ENCODE measurements around the gene PI4K2A. TPM values are rescaled to one million over a fixed set of nuclear protein-coding genes. Genes with fewer than 3 reads are reported as not detected.
"Not testable (repeated sequence)": the region's sequence is repeated elsewhere in the genome, so short reads cannot be mapped to it uniquely, and the experiment has no call there.

Gene PI4K2A
- total RNA-seq, 2 donors from 2014 or later = 18.0 to 22.9 TPM

DNA sequence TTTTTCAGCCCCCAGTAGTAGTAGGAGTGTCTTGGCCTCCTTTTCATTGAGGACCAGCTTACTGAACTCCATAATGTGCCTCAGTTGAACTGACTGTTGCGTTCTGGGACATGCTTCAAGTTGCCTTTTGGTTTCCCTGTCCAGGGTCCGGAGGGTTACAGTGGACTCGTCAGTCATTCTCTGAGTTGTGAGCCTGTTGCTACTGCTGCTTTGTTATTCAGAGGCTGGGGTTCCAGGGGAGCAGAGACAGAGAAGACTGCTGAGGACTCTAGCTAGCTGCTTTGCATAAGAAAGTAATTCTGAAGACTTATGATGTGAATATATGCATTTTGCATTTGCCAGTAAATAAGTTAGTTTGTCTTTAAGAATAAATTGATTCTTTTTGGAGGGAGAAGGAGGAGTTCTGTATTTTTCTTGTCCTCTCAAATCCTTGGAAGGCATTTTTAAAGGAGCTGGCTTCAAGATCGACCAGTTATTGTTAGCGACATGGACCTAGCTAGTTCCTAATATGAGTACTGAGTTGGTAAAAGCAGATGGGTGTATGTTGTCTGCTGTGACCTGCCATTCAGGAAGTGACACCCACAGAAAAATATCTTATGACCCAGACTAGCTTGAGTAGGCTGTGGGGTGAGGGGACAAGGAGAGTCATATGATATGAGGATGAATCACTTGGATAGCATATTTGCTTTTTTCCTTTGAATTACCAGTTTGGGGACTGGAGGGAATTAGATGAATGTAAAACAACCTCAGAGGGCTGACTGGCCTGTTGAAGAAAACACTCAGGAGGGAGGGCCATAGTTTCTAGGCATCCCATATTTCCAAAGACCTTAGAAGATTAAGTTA lies 8.3 kb downstream of the PI4K2A start:
- H3K36me3 ChIP-seq = peaks cover 20% of the 10 kb centered on the region
- ATAC-seq (ENCODE audit: insufficient number of reproducible peaks, low FRiP score, low read depth) = peak; percentile 68

DNA sequence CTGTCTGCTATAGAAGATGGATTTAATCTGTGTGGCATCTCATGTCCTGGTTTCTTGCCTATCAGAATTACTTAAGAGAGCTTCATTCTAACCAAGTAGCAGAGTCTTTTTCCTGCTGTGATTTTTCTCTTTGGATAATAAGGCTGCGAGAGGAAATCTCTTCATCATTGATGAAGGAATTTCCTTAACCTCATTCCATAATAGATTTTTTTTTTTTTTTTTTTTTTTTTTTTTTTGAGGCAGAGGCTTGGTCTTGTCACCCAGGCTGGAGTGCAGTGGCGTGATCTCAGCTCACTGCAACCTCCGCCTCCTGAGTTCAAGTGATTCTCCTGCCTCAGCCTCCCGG lies 8.9 kb downstream of the PI4K2A start:
- peak overlapping the region in 1 of 2 donors; percentile 60 for H3K27ac ChIP-seq
- H3K36me3 ChIP-seq = peaks cover 15% of the 10 kb centered on the region
- peaks cover 10 to 27% of the 10 kb centered on the region in 2 donors for H3K4me1 ChIP-seq (ENCODE audit: control insufficient read depth in 1 of 2, low read depth in 2 of 2)
- H3K9me3 ChIP-seq; DNase-seq (ENCODE audit: low spot score); H3K4me3 ChIP-seq; ATAC-seq (ENCODE audit: insufficient number of reproducible peaks, low FRiP score, low read depth); H3K27me3 ChIP-seq (replicated peaks; ENCODE audit: insufficient read depth): not testable (repeated sequence)

More for the DNA sequence above, 8.3 kb downstream of the PI4K2A start:
- Histone ChIP-seq H3K4me3 (no peak overlapping the region), H3K27ac (peak overlapping the region in 1 of 2 donors; percentile 60), H3K4me1 (ENCODE audit: control insufficient read depth in 1 of 2, low read depth in 2 of 2) (peaks cover 10 to 30% of the 10 kb centered on the region in 2 donors), H3K9me3 (no peaks in the 10 kb centered on the region), H3K27me3 (replicated peaks; ENCODE audit: insufficient read depth) (no peaks in the 10 kb centered on the region)
- TF ChIP-seq, protein P1, sequence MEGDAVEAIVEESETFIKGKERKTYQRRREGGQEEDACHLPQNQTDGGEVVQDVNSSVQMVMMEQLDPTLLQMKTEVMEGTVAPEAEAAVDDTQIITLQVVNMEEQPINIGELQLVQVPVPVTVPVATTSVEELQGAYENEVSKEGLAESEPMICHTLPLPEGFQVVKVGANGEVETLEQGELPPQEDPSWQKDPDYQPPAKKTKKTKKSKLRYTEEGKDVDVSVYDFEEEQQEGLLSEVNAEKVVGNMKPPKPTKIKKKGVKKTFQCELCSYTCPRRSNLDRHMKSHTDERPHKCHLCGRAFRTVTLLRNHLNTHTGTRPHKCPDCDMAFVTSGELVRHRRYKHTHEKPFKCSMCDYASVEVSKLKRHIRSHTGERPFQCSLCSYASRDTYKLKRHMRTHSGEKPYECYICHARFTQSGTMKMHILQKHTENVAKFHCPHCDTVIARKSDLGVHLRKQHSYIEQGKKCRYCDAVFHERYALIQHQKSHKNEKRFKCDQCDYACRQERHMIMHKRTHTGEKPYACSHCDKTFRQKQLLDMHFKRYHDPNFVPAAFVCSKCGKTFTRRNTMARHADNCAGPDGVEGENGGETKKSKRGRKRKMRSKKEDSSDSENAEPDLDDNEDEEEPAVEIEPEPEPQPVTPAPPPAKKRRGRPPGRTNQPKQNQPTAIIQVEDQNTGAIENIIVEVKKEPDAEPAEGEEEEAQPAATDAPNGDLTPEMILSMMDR (IDR thresholded peaks at IDR 0.05) = no peak
- no peak for DNase-seq (ENCODE audit: low spot score)

DNA sequence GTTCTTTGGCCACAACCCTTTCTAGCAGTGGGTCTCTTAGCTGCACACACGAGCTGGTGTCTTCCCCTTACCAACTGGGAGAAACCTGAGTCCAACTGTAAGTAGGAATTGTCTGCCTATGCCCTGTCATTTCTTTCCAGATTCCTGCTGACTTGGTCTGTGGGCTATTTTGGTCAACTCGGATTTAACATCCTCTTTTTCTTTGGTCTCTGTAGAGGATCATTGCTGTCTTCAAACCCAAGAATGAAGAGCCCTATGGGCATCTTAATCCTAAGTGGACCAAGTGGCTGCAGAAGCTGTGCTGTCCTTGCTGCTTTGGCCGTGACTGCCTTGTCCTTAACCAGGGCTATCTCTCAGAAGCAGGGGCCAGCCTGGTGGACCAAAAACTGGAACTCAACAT lies 10.3 kb downstream of the PI4K2A start:
- DNase-seq (ENCODE audit: low spot score) (no peak), ATAC-seq (ENCODE audit: insufficient number of reproducible peaks, low FRiP score, low read depth) (no peak)
- peaks cover 11% of the 10 kb centered on the region for H3K36me3 ChIP-seq
- H3K27me3 ChIP-seq (replicated peaks; ENCODE audit: insufficient read depth) = no peaks in the 10 kb centered on the region
- peaks cover 10 to 27% of the 10 kb centered on the region in 2 donors for H3K4me1 ChIP-seq (ENCODE audit: control insufficient read depth in 1 of 2, low read depth in 2 of 2)
- H3K9me3 ChIP-seq = no peaks in the 10 kb centered on the region
- H3K4me3 ChIP-seq = no peak overlapping the region
- TF ChIP-seq, protein P1 (IDR thresholded peaks at IDR 0.05) = no peak
- no peak overlapping the region for H3K27ac ChIP-seq

DNA sequence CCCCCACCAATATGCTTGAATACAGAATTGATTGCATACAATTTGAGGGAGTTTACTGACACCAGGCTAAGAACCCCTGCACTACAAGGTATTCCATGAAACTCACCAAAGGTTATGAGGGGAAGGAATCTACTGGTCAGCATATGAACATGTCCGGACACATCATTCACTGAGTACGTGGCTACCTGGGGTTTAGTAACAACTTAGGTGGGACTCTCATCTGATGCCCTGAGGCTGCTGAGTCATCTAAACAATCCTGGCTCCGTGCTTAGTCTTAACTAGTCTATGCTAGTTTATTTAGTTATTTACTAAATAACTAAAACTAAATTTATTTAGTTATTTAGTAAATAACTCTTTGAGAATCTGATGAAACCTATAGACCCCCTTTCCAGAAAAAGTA lies 11.3 kb downstream of the PI4K2A start:
- TF ChIP-seq, protein P1 (IDR thresholded peaks at IDR 0.05) = no peak
- H3K27ac ChIP-seq = no peak overlapping the region
- H3K9me3 ChIP-seq = no peaks in the 10 kb centered on the region
- H3K4me1 ChIP-seq (ENCODE audit: control insufficient read depth in 1 of 2, low read depth in 2 of 2) = peaks cover 10 to 27% of the 10 kb centered on the region in 2 donors
- H3K36me3 ChIP-seq = peaks cover 18% of the 10 kb centered on the region
- no peak overlapping the region for H3K4me3 ChIP-seq
- no peaks in the 10 kb centered on the region for H3K27me3 ChIP-seq (replicated peaks; ENCODE audit: insufficient read depth)
- ATAC-seq (ENCODE audit: insufficient number of reproducible peaks, low FRiP score, low read depth) (no peak), DNase-seq (ENCODE audit: low spot score) (no peak)

DNA sequence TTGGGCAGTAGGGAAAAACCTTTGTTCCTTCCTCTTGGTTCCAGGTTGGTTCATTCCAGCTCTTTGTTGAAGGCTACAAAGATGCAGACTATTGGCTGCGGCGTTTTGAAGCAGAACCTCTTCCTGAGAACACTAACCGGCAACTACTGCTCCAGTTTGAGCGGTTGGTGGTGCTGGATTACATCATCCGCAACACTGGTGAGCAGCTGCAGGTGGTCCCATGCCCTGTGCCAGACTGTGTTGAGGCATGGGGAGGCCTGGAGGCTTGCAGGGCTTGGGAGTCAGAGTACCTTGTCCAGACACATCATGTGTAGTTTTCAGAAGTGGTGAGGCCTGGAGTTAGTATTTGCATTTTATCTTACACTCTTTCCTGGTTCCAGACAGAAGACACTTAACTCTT lies 16.3 kb downstream of the PI4K2A start:
- Histone ChIP-seq H3K27me3 (replicated peaks; ENCODE audit: insufficient read depth) (no peaks in the 10 kb centered on the region), H3K27ac (no peak overlapping the region), H3K36me3 (peaks cover 13% of the 10 kb centered on the region), H3K4me1 (ENCODE audit: control insufficient read depth in 1 of 2, low read depth in 2 of 2) (no peaks in the 10 kb centered on the region), H3K9me3 (no peaks in the 10 kb centered on the region), H3K4me3 (no peak overlapping the region)
- ATAC-seq (ENCODE audit: insufficient number of reproducible peaks, low FRiP score, low read depth) = no peak
- TF ChIP-seq, protein P1 (IDR thresholded peaks at IDR 0.05) = no peak
- no peak for DNase-seq (ENCODE audit: low spot score)
